GM19193 (cell line): Measurements from ENCODE around the gene HOXA1.

Source experiments
- POLR2A ChIP-seq: IDR thresholded peaks from 4 replicates; pipeline ENCODE4 v1.6.1; 2011; ENCODE audit not compliant: insufficient read depth, insufficient read length; ENCODE audit errors: extremely low read depth

The HOXA1 gene

GRCh38 chr7:27138472-27138871 lies 42.7 kb upstream of the HOXA1 start:
- TF ChIP-seq POLR2A: no peak

- no peak for TF ChIP-seq POLR2A
Measured at GRCh38 chr7:27137640-27138315, 42.0 kb upstream of the HOXA1 start.

- no peak for TF ChIP-seq POLR2A
Measured at GRCh38 chr7:27134392-27134791, 38.6 kb upstream of the HOXA1 start.

GRCh38 chr7:27133409-27134231 lies 37.8 kb upstream of the HOXA1 start:
- no peak for TF ChIP-seq POLR2A

- no peak for TF ChIP-seq POLR2A
Measured at GRCh38 chr7:27132978-27133377, 37.2 kb upstream of the HOXA1 start.

- no peak for TF ChIP-seq POLR2A
Measured at GRCh38 chr7:27132214-27132613, 36.4 kb upstream of the HOXA1 start.

GRCh38 chr7:27131390-27131819 lies 35.6 kb upstream of the HOXA1 start:
- no peak for TF ChIP-seq POLR2A

- no peak for TF ChIP-seq POLR2A
Measured at GRCh38 chr7:27130540-27131389, 35.0 kb upstream of the HOXA1 start, which contains the start of gene HOXA4. Gene HOXA4, minus strand, starts transcription at chr7:27130757. Its CDS starts 24 bp downstream, at chr7:27130733.

- no peak for TF ChIP-seq POLR2A
Measured at GRCh38 chr7:27129729-27130539, 34.1 kb upstream of the HOXA1 start.

- no peak for TF ChIP-seq POLR2A
Measured at GRCh38 chr7:27128776-27129728, 33.3 kb upstream of the HOXA1 start.

- TF ChIP-seq POLR2A: no peak
Measured at GRCh38 chr7:27128034-27128433, 32.2 kb upstream of the HOXA1 start.

- no peak for TF ChIP-seq POLR2A
Measured at GRCh38 chr7:27126596-27127327, 31.0 kb upstream of the HOXA1 start.

GRCh38 chr7:27125986-27126394 lies 30.2 kb upstream of the HOXA1 start:
- TF ChIP-seq POLR2A: no peak
